Ovary (tissue), 9 donors: ENCODE measurements around the gene ACTG1. TPM values are rescaled to one million over a fixed set of nuclear protein-coding genes. Genes with fewer than 3 reads are reported as not detected.

Experiments used
- DNase-seq, 5 donors: peaks; one replicate each; pipeline ENCODE4 v3.0.0-alpha.2; 2019 to 2020
- H3K27ac ChIP-seq, 2 donors: fragments of 200-600 bp; one replicate each; pipeline versions ENCODE4 v1.5.1 to v1.8.0; 2019 to 2022
- H3K27me3 ChIP-seq: fragments of 200-600 bp; one replicate; pipeline ENCODE4 v1.8.0; 2022
- H3K36me3 ChIP-seq: fragments of 200-600 bp; sonication (generic); one replicate; pipeline ENCODE4 v1.5.1; 2019
- H3K4me1 ChIP-seq: one replicate; pipeline ENCODE4 v1.8.1; 2013; ENCODE audit warnings: mild to moderate bottlenecking, moderate library complexity; ENCODE audit not compliant: insufficient read depth
- H3K4me3 ChIP-seq: fragments of 200-600 bp; sonication (generic); one replicate; pipeline ENCODE4 v1.5.1; 2017
- H3K9me3 ChIP-seq, 2 donors: fragments of 200-600 bp in 1 of 2; sonication (generic) in 1 of 2; one replicate each; pipeline versions ENCODE4 v1.5.1 to v1.8.1; 2013 to 2019; ENCODE audit warnings: mild to moderate bottlenecking in 1 of 2, moderate library complexity in 1 of 2
- EP300 ChIP-seq: sonication (generic); formaldehyde crosslinking; IDR thresholded peaks from one replicate; pipeline ENCODE4 v1.6.1; 2017; ENCODE audit warnings: antibody characterized with exemption
- POLR2A ChIP-seq: fragments of 450-650 bp; IDR thresholded peaks from one replicate; pipeline ENCODE4 v1.6.1; 2017; ENCODE audit warnings: antibody characterized with exemption, mild to moderate bottlenecking, moderate library complexity
- WGBS, 3 donors: extraction: QIAGEN DNeasy Blood & Tissue Kit in 1 of 3; methylation state at CpG; one replicate each; pipeline versions ENCODE4 v1.1.5 to v1.1.7; 2013 to 2017; 5-methylcytosine and 5-hydroxymethylcytosine counted together
- intact Hi-C, 4 donors: fragments of 100-400 bp; cut with DNase I; formaldehyde crosslinking; loops; one replicate each; pipeline versions ENCODE4 v1.11.0 to v1.15.1; 2022 to 2023
- polyA plus RNA-seq, 2 donors: library from polyadenylated mRNA; stranded (reverse); fragments of 200-250 nt in 1 of 2; fragments of 350-450 nt in 1 of 2; fragmentation: Illumina TruSeq in 1 of 2; extraction: RNeasy Lipid Tissue Mini Kit (QIAGEN cat#74804) in 1 of 2; gene quantifications; one replicate each; pipeline ENCODE4 v1.2.3, GENCODE V29; 2013 to 2014
- total RNA-seq, 7 donors: library from RNA; depleted of rRNA in 2 of 7; stranded (reverse); fragments of >200 nt in 2 of 7; fragmentation: NEBNext Ultra II Directional in 3 of 7; extraction: Animal tissue kit (Norgen Biotek cat#: 25700) in 3 of 7; gene quantifications; one replicate each; pipeline versions ENCODE4 v1.1.0 to v1.2.4, GENCODE V29; 2016 to 2023
- TF ChIP-seq, protein P1 (sequence below), 3 donors: fragments of 450-650 bp in 2 of 3; fragments of 200-600 bp in 1 of 3; IDR thresholded peaks; one replicate each; pipeline versions ENCODE4 v1.5.1 to v1.8.0; 2016 to 2022; ENCODE audit warnings: antibody characterized with exemption in 3 of 3, mild to moderate bottlenecking in 1 of 3
- donor health status: DM: no; HTN: no; CAD: no; lungs with moderate emphysema.
- donor health status: DM: no; HTN: no; CAD: no.
- donor health status: Bipolar disorder and iron deficiency.
- donor health status: DM: yes; HTN: yes; CAD: no.
- donor health status: DM: no; HTN: no; CAD: no.
- donor health status: DM: yes; HTN: yes; CAD: no.

The ACTG1 gene
- total and polyA plus RNA-seq, 9 donors, result 1,825 to 5,681 (median 3,955) TPM

DNA sequence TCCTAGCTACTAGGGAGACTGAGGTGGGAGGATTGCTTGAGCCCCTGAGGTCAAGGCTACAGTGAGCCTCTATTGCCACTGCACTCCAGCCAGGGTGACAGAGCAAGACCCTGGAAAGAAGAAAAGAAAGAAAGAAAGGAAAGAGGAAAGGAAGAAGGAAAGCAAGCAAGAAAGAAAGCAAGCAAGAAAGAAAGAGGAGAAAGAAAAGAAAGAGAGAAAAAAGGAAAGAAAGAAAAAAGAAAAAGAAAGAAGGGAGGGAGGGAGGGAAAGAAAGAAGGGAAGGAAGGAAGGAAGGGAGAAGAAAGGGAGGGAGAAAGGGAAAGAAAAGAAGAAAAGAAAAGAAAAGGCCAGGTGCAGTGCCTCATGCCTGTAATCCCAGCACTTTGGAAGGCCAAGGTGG, 9.0 kb downstream of the ACTG1 start:
- no peaks in the 10 kb centered on the region for H3K27me3 ChIP-seq
- H3K27ac ChIP-seq, result no peak overlapping the region
- TF ChIP-seq EP300 (no peak), POLR2A (no peak)
- TF ChIP-seq, protein P1, sequence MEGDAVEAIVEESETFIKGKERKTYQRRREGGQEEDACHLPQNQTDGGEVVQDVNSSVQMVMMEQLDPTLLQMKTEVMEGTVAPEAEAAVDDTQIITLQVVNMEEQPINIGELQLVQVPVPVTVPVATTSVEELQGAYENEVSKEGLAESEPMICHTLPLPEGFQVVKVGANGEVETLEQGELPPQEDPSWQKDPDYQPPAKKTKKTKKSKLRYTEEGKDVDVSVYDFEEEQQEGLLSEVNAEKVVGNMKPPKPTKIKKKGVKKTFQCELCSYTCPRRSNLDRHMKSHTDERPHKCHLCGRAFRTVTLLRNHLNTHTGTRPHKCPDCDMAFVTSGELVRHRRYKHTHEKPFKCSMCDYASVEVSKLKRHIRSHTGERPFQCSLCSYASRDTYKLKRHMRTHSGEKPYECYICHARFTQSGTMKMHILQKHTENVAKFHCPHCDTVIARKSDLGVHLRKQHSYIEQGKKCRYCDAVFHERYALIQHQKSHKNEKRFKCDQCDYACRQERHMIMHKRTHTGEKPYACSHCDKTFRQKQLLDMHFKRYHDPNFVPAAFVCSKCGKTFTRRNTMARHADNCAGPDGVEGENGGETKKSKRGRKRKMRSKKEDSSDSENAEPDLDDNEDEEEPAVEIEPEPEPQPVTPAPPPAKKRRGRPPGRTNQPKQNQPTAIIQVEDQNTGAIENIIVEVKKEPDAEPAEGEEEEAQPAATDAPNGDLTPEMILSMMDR (IDR thresholded peaks at IDR 0.05), result no peak
- no peaks in the 10 kb centered on the region for H3K36me3 ChIP-seq
- DNase-seq, result no peak
- H3K9me3 ChIP-seq, result no peaks in the 10 kb centered on the region
- intact Hi-C loops, result no loop called here
- H3K4me3 ChIP-seq, result no peak overlapping the region
- H3K4me1 ChIP-seq, result no peaks in the 10 kb centered on the region

DNA sequence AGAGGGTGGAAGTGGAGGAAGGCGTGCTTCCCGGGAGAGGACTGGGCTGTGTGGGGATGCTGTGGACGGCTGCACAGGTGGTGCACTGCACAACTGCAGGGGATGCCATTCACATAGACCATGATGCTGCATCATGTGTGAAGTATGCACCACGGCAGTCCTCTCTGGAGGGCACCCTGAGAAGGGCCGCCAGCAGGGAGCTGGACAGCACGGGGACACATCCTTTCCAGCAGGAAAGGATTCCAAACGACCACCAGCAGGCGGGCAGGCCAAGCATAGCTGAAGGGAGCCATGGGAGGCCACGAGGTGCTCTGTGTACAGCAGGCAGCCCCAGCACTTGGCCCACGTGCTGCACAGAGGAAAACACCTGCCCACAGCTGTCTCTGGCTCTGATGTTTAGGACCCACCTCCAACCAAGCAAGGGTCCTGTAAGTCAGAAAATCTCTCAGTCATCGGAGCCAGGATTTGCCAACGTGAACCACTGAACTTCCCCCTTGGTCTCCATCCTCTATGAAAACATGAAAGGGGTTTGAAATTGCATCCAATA, 10.1 kb downstream of the ACTG1 start:
- WGBS, 3 donors, result 28 to 45% (median 37%) methylated on average over 12 of the region's 12 CpGs
- Histone ChIP-seq H3K27me3 (no peaks in the 10 kb centered on the region), H3K36me3 (no peaks in the 10 kb centered on the region), H3K4me3 (no peak overlapping the region), H3K27ac (no peak overlapping the region), H3K4me1 (no peaks in the 10 kb centered on the region), H3K9me3 (no peaks in the 10 kb centered on the region)
- intact Hi-C loops, result no loop called here
- DNase-seq, result no peak
- TF ChIP-seq EP300 (no peak), POLR2A (no peak)
- TF ChIP-seq, protein P1 (IDR thresholded peaks at IDR 0.05), result no peak

DNA sequence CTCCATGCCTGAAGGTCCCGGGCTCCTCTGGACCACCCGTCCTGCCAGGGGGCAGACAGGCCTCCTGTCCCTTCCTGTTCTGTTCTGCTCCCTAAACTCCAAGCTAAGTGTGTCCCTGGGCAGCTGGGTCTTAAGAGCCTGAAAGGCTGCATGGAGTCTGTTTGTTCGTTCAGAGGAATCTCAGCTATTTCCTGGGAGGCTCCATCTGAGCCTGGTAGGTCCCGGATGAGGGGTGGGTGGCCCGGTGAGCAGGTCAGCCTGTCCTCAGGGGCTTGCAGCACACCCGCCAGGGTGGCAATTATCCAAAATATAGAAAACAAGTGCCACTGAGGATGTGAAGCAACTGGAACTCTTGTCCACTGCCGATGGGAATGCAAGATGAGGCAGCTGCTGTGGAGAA, 12.6 kb downstream of the ACTG1 start:
- WGBS, 3 donors, result 20 to 36% (median 23%) methylated on average over 7 of the region's 7 CpGs
- H3K27ac ChIP-seq, result no peak overlapping the region
- H3K4me1 ChIP-seq, result no peaks in the 10 kb centered on the region
- intact Hi-C loops, result no loop called here
- no peak for DNase-seq
- no peak overlapping the region for H3K4me3 ChIP-seq
- H3K9me3 ChIP-seq, result no peaks in the 10 kb centered on the region
- H3K36me3 ChIP-seq, result no peaks in the 10 kb centered on the region
- H3K27me3 ChIP-seq, result no peaks in the 10 kb centered on the region
- TF ChIP-seq, protein P1 (IDR thresholded peaks at IDR 0.05), result no peak

DNA sequence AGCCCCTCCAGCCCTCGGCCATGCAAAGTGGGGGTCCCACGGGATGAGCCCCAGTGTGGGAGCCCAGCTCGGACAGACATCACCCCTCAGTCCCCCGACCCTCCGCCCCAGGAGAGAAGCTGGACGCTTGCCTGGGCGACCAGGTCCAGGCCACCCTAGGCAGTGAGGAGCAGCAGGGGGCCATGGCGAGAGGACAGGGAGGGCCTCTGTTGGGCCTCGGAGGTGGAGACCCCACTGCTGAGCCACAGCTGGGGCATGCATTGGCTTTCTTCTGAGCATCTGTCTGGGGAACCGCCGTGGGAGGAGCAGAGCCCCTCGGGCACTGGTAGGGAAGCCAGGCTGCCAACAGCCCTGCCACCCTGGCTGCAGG, 13.0 kb downstream of the ACTG1 start:
- no peak overlapping the region for H3K27ac ChIP-seq
- H3K27me3 ChIP-seq, result no peaks in the 10 kb centered on the region
- no peak overlapping the region for H3K4me3 ChIP-seq
- H3K36me3 ChIP-seq, result no peaks in the 10 kb centered on the region
- 59 to 72% (median 63%) methylated on average over 11 to 12 of the region's 12 CpGs for WGBS, 3 donors
- TF ChIP-seq POLR2A, result no peak
- TF ChIP-seq EP300, result no peak
- TF ChIP-seq, protein P1 (IDR thresholded peaks at IDR 0.05), result no peak
- intact Hi-C loops, result no loop called here
- no peaks in the 10 kb centered on the region for H3K9me3 ChIP-seq
- no peak for DNase-seq
- H3K4me1 ChIP-seq, result no peaks in the 10 kb centered on the region
